ENCODE data around the gene TGM5. TPM values are rescaled to one million over a fixed set of nuclear protein-coding genes. Genes with fewer than 3 reads are reported as not detected.
"Not testable (repeated sequence)": the region's sequence is repeated elsewhere in the genome, so short reads cannot be mapped to it uniquely, and the experiment has no call there.

The TGM5 gene
- total RNA-seq, 3 donors from 2014 or later, result not detected

DNA sequence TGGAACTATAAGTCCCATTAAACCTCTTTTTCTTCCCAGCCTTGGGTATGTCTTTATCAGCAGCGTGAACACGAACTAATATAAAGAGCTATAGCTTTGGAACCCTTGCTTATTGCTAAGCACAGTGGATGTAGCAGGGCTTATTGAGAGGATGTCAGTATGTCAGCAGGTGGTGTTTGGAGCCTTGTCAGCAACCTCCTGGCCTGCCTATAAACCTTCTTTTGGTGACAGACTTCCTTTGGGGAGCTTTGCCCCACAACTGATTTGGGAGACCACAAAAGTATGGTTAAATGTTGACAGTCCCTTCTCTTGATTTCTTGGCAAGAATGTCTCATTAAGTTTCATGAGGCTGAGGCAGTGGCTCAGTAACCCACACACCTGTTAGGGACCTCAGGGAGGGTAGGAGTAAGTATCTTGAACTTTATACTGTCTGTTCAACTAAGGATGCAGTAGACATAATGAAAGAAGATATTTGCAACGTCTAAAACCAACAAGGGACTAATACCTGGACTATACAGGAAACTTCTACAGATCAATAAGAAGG, 66.7 kb downstream of the TGM5 start:
- intact Hi-C loops (cut with DNase I, micrococcal nuclease), result no loop called here
- TF ChIP-seq, protein P1, sequence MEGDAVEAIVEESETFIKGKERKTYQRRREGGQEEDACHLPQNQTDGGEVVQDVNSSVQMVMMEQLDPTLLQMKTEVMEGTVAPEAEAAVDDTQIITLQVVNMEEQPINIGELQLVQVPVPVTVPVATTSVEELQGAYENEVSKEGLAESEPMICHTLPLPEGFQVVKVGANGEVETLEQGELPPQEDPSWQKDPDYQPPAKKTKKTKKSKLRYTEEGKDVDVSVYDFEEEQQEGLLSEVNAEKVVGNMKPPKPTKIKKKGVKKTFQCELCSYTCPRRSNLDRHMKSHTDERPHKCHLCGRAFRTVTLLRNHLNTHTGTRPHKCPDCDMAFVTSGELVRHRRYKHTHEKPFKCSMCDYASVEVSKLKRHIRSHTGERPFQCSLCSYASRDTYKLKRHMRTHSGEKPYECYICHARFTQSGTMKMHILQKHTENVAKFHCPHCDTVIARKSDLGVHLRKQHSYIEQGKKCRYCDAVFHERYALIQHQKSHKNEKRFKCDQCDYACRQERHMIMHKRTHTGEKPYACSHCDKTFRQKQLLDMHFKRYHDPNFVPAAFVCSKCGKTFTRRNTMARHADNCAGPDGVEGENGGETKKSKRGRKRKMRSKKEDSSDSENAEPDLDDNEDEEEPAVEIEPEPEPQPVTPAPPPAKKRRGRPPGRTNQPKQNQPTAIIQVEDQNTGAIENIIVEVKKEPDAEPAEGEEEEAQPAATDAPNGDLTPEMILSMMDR (IDR thresholded peaks at IDR 0.05), result no peak

DNA sequence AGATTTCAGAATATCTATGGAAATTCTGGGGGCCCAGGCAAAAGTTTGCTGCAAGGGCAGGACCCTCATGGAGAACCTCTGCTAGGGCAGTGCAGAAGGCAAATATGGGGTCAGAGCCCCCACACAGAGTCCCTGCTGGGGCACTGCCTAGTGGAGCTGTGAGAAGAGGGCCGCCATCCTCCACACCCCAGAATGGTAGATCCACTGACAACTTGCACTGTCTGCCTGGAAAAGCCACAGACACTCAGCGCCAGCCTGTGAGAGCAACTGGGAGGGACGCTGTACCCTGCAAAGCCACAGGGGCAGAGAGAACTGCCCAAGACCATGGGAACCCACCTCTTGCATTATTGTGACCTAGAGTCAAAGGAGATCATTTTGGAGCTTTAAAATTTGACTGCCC, 67.7 kb downstream of the TGM5 start:
- DNase-seq, result no peak
- intact Hi-C loops (cut with DNase I, micrococcal nuclease), result no loop called here

More for the DNA sequence above, 66.7 kb downstream of the TGM5 start:
- DNase-seq (no peak), ATAC-seq (no peak)
- no peaks in the 10 kb centered on the region for H3K36me3 ChIP-seq (ENCODE audit: low read depth)
- H3K9me3 ChIP-seq, result no peaks in the 10 kb centered on the region
- no peaks in the 10 kb centered on the region for H3K4me1 ChIP-seq (ENCODE audit: low read depth)
- H3K4me3 ChIP-seq, result no peak overlapping the region

DNA sequence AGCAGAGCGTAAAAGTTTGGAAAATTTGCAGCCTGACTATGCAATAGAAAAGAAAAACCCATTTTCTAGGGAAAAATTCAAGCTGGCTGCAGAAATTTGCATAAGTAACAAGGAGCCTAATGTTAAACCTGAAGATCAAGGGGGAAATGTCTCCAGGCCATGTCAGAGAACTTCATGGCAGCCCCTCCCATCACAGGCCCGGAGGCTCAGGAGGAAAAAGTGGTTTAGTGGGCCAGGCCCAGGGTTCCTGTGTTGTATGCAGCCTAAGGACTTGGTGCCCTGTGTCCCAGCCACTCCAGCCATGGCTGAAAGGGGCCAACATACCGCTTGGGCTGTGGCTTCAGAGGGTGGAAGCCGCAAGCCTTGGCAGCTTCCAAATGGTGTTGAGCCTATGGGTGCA, 68.2 kb downstream of the TGM5 start:
- intact Hi-C loops (cut with DNase I, micrococcal nuclease); H3K4me1 ChIP-seq (ENCODE audit: low read depth); DNase-seq; H3K4me3 ChIP-seq; H3K9me3 ChIP-seq; ATAC-seq; H3K36me3 ChIP-seq (ENCODE audit: low read depth): not testable (repeated sequence)

More for the DNA sequence above, 67.7 kb downstream of the TGM5 start:
- TF ChIP-seq, protein P1 (IDR thresholded peaks at IDR 0.05), result no peak
- Histone ChIP-seq H3K9me3 (no peaks in the 10 kb centered on the region), H3K4me1 (ENCODE audit: low read depth) (no peaks in the 10 kb centered on the region), H3K4me3 (no peak overlapping the region), H3K36me3 (ENCODE audit: low read depth) (peaks cover 6% of the 10 kb centered on the region)
- ATAC-seq, result no peak

DNA sequence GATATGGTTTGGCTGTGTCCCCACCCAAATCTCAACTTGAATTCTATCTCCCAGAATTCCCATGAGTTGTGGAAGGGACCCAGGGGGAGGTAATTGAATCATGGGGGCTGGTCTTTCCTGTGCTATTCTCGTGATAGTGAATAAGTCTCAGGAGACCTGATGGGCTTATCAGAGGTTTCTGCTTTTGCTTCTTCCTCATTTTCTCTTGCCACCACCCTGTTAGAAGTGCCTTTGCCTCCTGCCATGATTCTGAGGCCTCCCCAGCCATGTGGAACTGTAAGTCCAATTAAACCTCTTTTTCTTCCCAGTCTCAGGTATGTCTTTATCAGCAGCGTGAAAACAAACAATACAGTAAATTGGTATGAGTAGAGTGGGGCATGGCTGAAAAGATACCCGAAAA, 69.0 kb downstream of the TGM5 start:
- peaks cover 16% of the 10 kb centered on the region for H3K36me3 ChIP-seq (ENCODE audit: low read depth)
- ATAC-seq; intact Hi-C loops (cut with DNase I, micrococcal nuclease); H3K9me3 ChIP-seq; H3K4me3 ChIP-seq; H3K4me1 ChIP-seq (ENCODE audit: low read depth); DNase-seq: not testable (repeated sequence)

DNA sequence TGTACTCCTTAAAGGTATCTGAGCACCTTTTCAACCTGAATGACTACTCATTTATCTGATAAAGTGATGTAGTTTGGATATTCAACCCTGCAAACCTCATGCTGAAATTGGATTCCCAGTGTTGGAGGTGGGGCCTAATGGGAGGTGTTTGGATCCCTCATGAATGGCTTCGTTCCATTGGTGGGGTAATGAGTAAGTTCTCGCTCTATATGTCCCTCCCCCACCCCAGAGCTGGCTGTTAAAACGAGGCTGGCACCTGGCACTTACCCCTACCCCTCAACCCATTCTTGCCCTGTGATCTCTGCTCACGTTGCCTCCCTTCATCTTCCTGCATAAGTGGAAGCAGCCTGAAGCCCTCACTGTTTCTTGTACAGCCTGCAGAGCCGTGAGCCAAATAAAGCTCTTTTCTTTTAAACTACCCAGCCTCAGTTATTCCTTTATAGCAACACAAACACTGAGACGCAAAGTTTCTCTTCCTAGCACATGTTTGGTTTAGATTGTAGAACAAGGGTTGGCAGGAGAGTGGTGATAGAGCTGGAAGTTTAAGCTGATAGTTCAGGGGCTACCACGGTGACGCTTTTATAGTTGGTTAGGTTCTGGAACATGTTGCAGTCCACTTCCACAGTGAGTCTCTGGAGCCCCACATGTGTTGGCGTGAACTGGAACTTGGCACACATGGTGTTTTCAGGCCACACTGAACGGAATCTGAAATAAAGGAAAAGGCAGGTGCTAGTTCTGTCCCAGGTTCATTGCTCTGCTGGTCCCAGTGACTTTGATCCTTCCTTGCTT, 69.8 kb downstream of the TGM5 start:
- no peak for DNase-seq
- Histone ChIP-seq H3K4me1 (ENCODE audit: low read depth) (no peaks in the 10 kb centered on the region), H3K9me3 (no peaks in the 10 kb centered on the region), H3K36me3 (ENCODE audit: low read depth) (peaks cover 21% of the 10 kb centered on the region), H3K4me3 (no peak overlapping the region)
- intact Hi-C loops (cut with DNase I, micrococcal nuclease), result no loop called here
- ATAC-seq, result no peak
- TF ChIP-seq, protein P1 (IDR thresholded peaks at IDR 0.05), result no peak

DNA sequence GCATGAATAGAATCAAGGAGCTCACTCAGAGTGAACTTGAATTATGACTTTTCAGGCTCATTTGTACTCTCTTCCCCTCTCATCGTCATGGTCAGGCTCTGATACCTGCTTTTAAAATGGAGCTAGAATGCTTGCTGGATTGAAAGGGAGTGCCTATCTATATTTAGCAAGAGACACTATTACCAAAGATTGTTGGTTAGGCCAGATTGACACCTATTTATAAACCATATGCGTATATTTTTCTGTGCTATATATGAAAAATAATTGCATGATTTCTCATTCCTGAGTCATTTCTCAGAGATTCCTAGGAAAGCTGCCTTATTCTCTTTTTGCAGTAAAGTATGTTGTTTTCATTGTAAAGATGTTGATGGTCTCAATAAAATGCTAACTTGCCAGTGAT, 71.9 kb downstream of the TGM5 start:
- TF ChIP-seq, protein P1 (IDR thresholded peaks at IDR 0.05), result no peak
- no peak for DNase-seq
- Histone ChIP-seq H3K4me1 (ENCODE audit: low read depth) (no peaks in the 10 kb centered on the region), H3K9me3 (no peaks in the 10 kb centered on the region), H3K4me3 (no peak overlapping the region), H3K36me3 (ENCODE audit: low read depth) (peaks cover 25% of the 10 kb centered on the region)
- ATAC-seq, result no peak
- intact Hi-C loops (cut with DNase I, micrococcal nuclease), result no loop called here

Data from mucosa of descending colon (tissue), 3 donors.